ENCODE measurements around the gene UBXN2A.

- no peak for TF ChIP-seq POLR2A (IDR thresholded peaks at IDR 0.05)
- no peak for TF ChIP-seq CTCF (IDR thresholded peaks at IDR 0.05)
Measured at GRCh38 chr2:24024018-24024417, 83.8 kb downstream of the UBXN2A start.
